CD8-positive, alpha-beta memory T cell (primary cell): ENCODE results near the gene POU3F2. TPM values are rescaled to one million over a fixed set of nuclear protein-coding genes. Genes with fewer than 3 reads are reported as not detected.
A peak's percentile ranks its signal among the peaks of the same experiment; 100 is the strongest.

Experiments used
- CTCF ChIA-PET: fragments of 350-600 bp; sonication (Branson Sonifier 250); formaldehyde crosslinking; loops from one replicate; lab custom pipeline; 2021; ENCODE audit warnings: antibody characterized with exemption; lab: Charles Lee
- POLR2A ChIA-PET: fragments of 350-600 bp; sonication (Branson Sonifier 250); formaldehyde crosslinking; loops from one replicate; lab custom pipeline; 2021; ENCODE audit warnings: antibody characterized with exemption; lab: Charles Lee
- DNase-seq, 5 donors: peaks; one replicate each; pipeline versions ENCODE4 v3.0.0 to v3.0.0-alpha.2; 2020 to 2022; ENCODE audit warnings: mixed read lengths in 1 of 5
- H3K27ac ChIP-seq: one replicate; pipeline ENCODE4 v1.7.0; 2013; ENCODE audit warnings: low read depth, mild to moderate bottlenecking, low read length, moderate library complexity
- H3K27me3 ChIP-seq: 2 replicates; pipeline ENCODE4 v1.7.0; 2013; ENCODE audit warnings: low read length, mild to moderate bottlenecking; ENCODE audit not compliant: insufficient read depth, poor library complexity, severe bottlenecking
- H3K36me3 ChIP-seq: 2 replicates; pipeline ENCODE4 v1.7.0; 2013; ENCODE audit warnings: mild to moderate bottlenecking, low read length, moderate library complexity; ENCODE audit not compliant: insufficient read depth
- H3K4me1 ChIP-seq: 2 replicates; pipeline ENCODE4 v1.7.0; 2013; ENCODE audit warnings: mild to moderate bottlenecking, low read length, moderate library complexity; ENCODE audit not compliant: insufficient read depth
- H3K4me3 ChIP-seq: 2 replicates; pipeline ENCODE4 v1.7.0; 2013; ENCODE audit warnings: mild to moderate bottlenecking, low read length
- H3K9me3 ChIP-seq: 2 replicates; pipeline ENCODE4 v1.7.0; 2013; ENCODE audit warnings: mild to moderate bottlenecking, low read length
- H3K27ac Mint-ChIP-seq, 8 donors: one replicate each; pipeline ENCODE4 v1.8.0; 2020 to 2021; ENCODE audit warnings: mixed read lengths in 8 of 8, mild to moderate bottlenecking in 6 of 8, inconsistent platforms in 3 of 8, moderate library complexity in 3 of 8
- H3K27me3 Mint-ChIP-seq, 2 donors: one replicate each; pipeline ENCODE4 v1.8.0; 2020 to 2021; ENCODE audit warnings: mixed read lengths in 2 of 2, mild to moderate bottlenecking in 1 of 2, moderate library complexity in 1 of 2
- H3K36me3 Mint-ChIP-seq, 3 donors: one replicate each; pipeline ENCODE4 v1.8.0; 2020 to 2021; ENCODE audit warnings: mixed read lengths in 3 of 3, inconsistent platforms in 1 of 3, mild to moderate bottlenecking in 1 of 3
- H3K4me1 Mint-ChIP-seq, 3 donors: one replicate each; pipeline ENCODE4 v1.8.0; 2020 to 2021; ENCODE audit warnings: mixed read lengths in 3 of 3, inconsistent platforms in 1 of 3, mild to moderate bottlenecking in 1 of 3
- H3K4me3 Mint-ChIP-seq, 7 donors: one replicate each; pipeline ENCODE4 v1.8.0; 2020 to 2021; ENCODE audit warnings: mixed read lengths in 7 of 7, mild to moderate bottlenecking in 6 of 7, moderate library complexity in 4 of 7, inconsistent platforms in 2 of 7
- H3K9me3 Mint-ChIP-seq, 5 donors: one replicate each; pipeline ENCODE4 v1.8.0; 2020 to 2022; ENCODE audit warnings: mixed read lengths in 5 of 5, mild to moderate bottlenecking in 3 of 5, moderate library complexity in 2 of 5, inconsistent platforms in 1 of 5
- polyA plus RNA-seq: library from polyadenylated mRNA; unstranded; fragments of 300-500 nt; fragmentation: Illumina TruSeq; gene quantifications from one replicate; pipeline ENCODE4 v1.2.3, GENCODE V29; 2021
- total RNA-seq, 2 experiments: library from RNA; stranded (reverse); gene quantifications; one replicate each; pipeline ENCODE4 v1.2.3, GENCODE V29; 2021

The POU3F2 gene
- total and polyA plus RNA-seq, 3 experiments from 2014 or later: not detected

GRCh38 chr6:98833057-98833306 lies 1.4 kb upstream of the POU3F2 start:
- Mint-ChIP-seq H3K27me3 (peaks cover 72 to 91% of the 10 kb centered on the region in 2 donors), H3K36me3 (peaks cover 0 to 2% (median 0%) of the 10 kb centered on the region in 3 donors), H3K27ac (peak overlapping the region in 2 of 8 donors; percentile 48 to 72), H3K4me1 (peaks cover 49 to 66% (median 62%) of the 10 kb centered on the region in 3 donors), H3K4me3 (peak overlapping the region; percentile 83 to 94 (median 90)), H3K9me3 (peaks cover 0 to 15% (median 3%) of the 10 kb centered on the region in 5 donors)
- H3K27ac ChIP-seq: no peak overlapping the region
- no peaks in the 10 kb centered on the region for H3K36me3 ChIP-seq
- peaks cover 34% of the 10 kb centered on the region for H3K4me1 ChIP-seq
- ChIA-PET POLR2A (no interaction called here), CTCF (no interaction called here)
- peak overlapping the region; percentile 57 for H3K4me3 ChIP-seq
- no peaks in the 10 kb centered on the region for H3K9me3 ChIP-seq
- no peak for DNase-seq
- peaks cover 46% of the 10 kb centered on the region for H3K27me3 ChIP-seq

- H3K36me3 Mint-ChIP-seq: peaks cover 0 to 2% (median 0%) of the 10 kb centered on the region in 3 donors
- H3K4me3 Mint-ChIP-seq: peak overlapping the region; percentile 83 to 94 (median 90)
- H3K27me3 Mint-ChIP-seq: peaks cover 73 to 91% of the 10 kb centered on the region in 2 donors
- peaks cover 45% of the 10 kb centered on the region for H3K27me3 ChIP-seq
- H3K4me1 ChIP-seq: peaks cover 30% of the 10 kb centered on the region
- peak overlapping the region in 4 of 8 donors; percentile 13 to 81 (median 60) for H3K27ac Mint-ChIP-seq
- peak in 1 of 5 donors; percentile 32 for DNase-seq
- H3K27ac ChIP-seq: no peak overlapping the region
- H3K9me3 ChIP-seq: no peaks in the 10 kb centered on the region
- ChIA-PET POLR2A (interaction anchor here (0.6 kb wide), 1 partner anchor 133 kb away, joined by 4 read pairs; no protein-coding TSS in a partner anchor), CTCF (no interaction called here)
- peak overlapping the region; percentile 57 for H3K4me3 ChIP-seq
- no peaks in the 10 kb centered on the region for H3K36me3 ChIP-seq
- H3K4me1 Mint-ChIP-seq: peaks cover 45 to 61% (median 58%) of the 10 kb centered on the region in 3 donors
- H3K9me3 Mint-ChIP-seq: peaks cover 0 to 15% (median 3%) of the 10 kb centered on the region in 5 donors
Measured at GRCh38 chr6:98833307-98834059, 891 bp upstream of the POU3F2 start.

- peaks cover 68 to 91% of the 10 kb centered on the region in 2 donors for H3K27me3 Mint-ChIP-seq
- peaks cover 53% of the 10 kb centered on the region for H3K27me3 ChIP-seq
Measured at GRCh38 chr6:98835149-98836024, 1.0 kb downstream of the POU3F2 start.

GRCh38 chr6:98836025-98836961 lies 1.9 kb downstream of the POU3F2 start:
- CTCF ChIA-PET: interaction anchor here (1.2 kb wide), 1 partner anchor 9 kb away, joined by 7 read pairs; no protein-coding TSS in a partner anchor
- POLR2A ChIA-PET: no interaction called here
- Histone ChIP-seq H3K36me3 (no peaks in the 10 kb centered on the region), H3K4me3 (no peak overlapping the region), H3K27me3 (peaks cover 55% of the 10 kb centered on the region), H3K9me3 (no peaks in the 10 kb centered on the region), H3K27ac (no peak overlapping the region), H3K4me1 (peaks cover 26% of the 10 kb centered on the region)
- Mint-ChIP-seq H3K9me3 (peaks cover 0 to 14% (median 3%) of the 10 kb centered on the region in 5 donors), H3K4me3 (peak overlapping the region in 6 of 7 donors; percentile 49 to 87 (median 66)), H3K4me1 (peaks cover 32 to 45% (median 41%) of the 10 kb centered on the region in 3 donors), H3K27ac (peak overlapping the region in 1 of 8 donors; percentile 20), H3K36me3 (peaks cover 0 to 2% (median 0%) of the 10 kb centered on the region in 3 donors), H3K27me3 (peaks cover 65 to 91% of the 10 kb centered on the region in 2 donors)
- no peak for DNase-seq

More at GRCh38 chr6:98835149-98836024, 1.0 kb downstream of the POU3F2 start:
- Mint-ChIP-seq H3K9me3 (peaks cover 0 to 12% (median 3%) of the 10 kb centered on the region in 5 donors), H3K4me1 (peaks cover 38 to 52% (median 49%) of the 10 kb centered on the region in 3 donors), H3K27ac (peak overlapping the region in 1 of 8 donors; percentile 20), H3K4me3 (peak overlapping the region; percentile 49 to 87 (median 63)), H3K36me3 (peaks cover 0 to 2% (median 0%) of the 10 kb centered on the region in 3 donors)
- CTCF ChIA-PET: no interaction called here
- Histone ChIP-seq H3K4me3 (peak overlapping the region; percentile 7), H3K9me3 (no peaks in the 10 kb centered on the region), H3K36me3 (no peaks in the 10 kb centered on the region), H3K27ac (no peak overlapping the region), H3K4me1 (peaks cover 30% of the 10 kb centered on the region)
- POLR2A ChIA-PET: no interaction called here
- no peak for DNase-seq

- Mint-ChIP-seq H3K27me3 (peaks cover 67 to 91% of the 10 kb centered on the region in 2 donors), H3K4me1 (peaks cover 28 to 39% (median 33%) of the 10 kb centered on the region in 3 donors), H3K9me3 (peaks cover 0 to 12% (median 3%) of the 10 kb centered on the region in 5 donors), H3K4me3 (peak overlapping the region in 4 of 7 donors; percentile 26 to 54 (median 38)), H3K27ac (no peak overlapping the region), H3K36me3 (peaks cover 0 to 2% (median 0%) of the 10 kb centered on the region in 3 donors)
- Histone ChIP-seq H3K4me3 (no peak overlapping the region), H3K27ac (no peak overlapping the region), H3K9me3 (no peaks in the 10 kb centered on the region), H3K27me3 (peaks cover 58% of the 10 kb centered on the region), H3K36me3 (no peaks in the 10 kb centered on the region), H3K4me1 (peaks cover 22% of the 10 kb centered on the region)
- ChIA-PET CTCF (interaction anchor here (1.2 kb wide), 1 partner anchor 8 kb away, joined by 7 read pairs; no protein-coding TSS in a partner anchor), POLR2A (no interaction called here)
- no peak for DNase-seq
Measured at GRCh38 chr6:98836962-98837944, 2.9 kb downstream of the POU3F2 start.

- POLR2A ChIA-PET: no interaction called here
- H3K27ac Mint-ChIP-seq: no peak overlapping the region
- no peak for DNase-seq
Measured at GRCh38 chr6:98838032-98838431, 3.7 kb downstream of the POU3F2 start.

More at GRCh38 chr6:98838032-98838431, 3.7 kb downstream of the POU3F2 start:
- Mint-ChIP-seq H3K36me3 (peaks cover 0 to 2% (median 0%) of the 10 kb centered on the region in 3 donors), H3K4me3 (no peak overlapping the region), H3K9me3 (peaks cover 0 to 13% (median 3%) of the 10 kb centered on the region in 5 donors), H3K27me3 (peaks cover 68 to 90% of the 10 kb centered on the region in 2 donors), H3K4me1 (peaks cover 24 to 36% (median 27%) of the 10 kb centered on the region in 3 donors)
- Histone ChIP-seq H3K4me3 (no peak overlapping the region), H3K27ac (no peak overlapping the region), H3K36me3 (no peaks in the 10 kb centered on the region), H3K4me1 (peaks cover 14% of the 10 kb centered on the region), H3K9me3 (no peaks in the 10 kb centered on the region), H3K27me3 (peaks cover 58% of the 10 kb centered on the region)
- CTCF ChIA-PET: no interaction called here
